GM18951 (cell line): ENCODE measurements around the gene NR0B2.

ENCODE experiments used
- POLR2A ChIP-seq: IDR thresholded peaks from 4 replicates; pipeline ENCODE4 v1.6.1; 2011; ENCODE audit warnings: mild to moderate bottlenecking; ENCODE audit not compliant: insufficient read length, insufficient read depth; ENCODE audit errors: extremely low read depth
- in situ Hi-C: fragments of 300-500 bp; cut with MboI; formaldehyde crosslinking; loops from one replicate; pipeline ENCODE4 v1.12.0; 2022; ENCODE audit warnings: low sequenced_read_pairs, mixed read lengths, inconsistent platforms; ENCODE audit not compliant: unreplicated experiment

NR0B2 gene

DNA sequence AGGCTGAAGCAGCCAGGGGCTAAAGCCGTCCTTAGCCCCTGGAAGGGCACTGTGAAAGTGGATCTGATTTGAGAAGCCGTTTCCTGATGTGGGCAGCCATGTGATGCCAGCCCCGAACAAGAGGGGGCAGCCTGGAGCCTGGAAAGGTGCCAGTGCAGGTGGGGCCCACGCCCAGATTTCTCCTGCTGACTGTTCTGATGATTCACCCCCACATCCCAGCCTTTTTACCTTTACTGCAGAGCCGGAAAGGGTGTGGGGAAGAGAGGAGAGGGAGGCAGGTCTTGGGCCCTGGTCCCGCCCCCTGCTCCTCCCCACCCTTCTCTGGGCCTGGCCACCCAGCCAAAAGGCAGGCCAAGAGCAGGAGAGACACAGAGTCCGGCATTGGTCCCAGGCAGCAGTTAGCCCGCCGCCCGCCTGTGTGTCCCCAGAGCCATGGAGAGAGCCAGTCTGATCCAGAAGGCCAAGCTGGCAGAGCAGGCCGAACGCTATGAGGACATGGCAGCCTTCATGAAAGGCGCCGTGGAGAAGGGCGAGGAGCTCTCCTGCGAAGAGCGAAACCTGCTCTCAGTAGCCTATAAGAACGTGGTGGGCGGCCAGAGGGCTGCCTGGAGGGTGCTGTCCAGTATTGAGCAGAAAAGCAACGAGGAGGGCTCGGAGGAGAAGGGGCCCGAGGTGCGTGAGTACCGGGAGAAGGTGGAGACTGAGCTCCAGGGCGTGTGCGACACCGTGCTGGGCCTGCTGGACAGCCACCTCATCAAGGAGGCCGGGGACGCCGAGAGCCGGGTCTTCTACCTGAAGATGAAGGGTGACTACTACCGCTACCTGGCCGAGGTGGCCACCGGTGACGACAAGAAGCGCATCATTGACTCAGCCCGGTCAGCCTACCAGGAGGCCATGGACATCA lies 50.7 kb downstream of the NR0B2 start, which contains the start of gene SFN:
Gene SFN (plus strand): TSS at position 369 of the 904 bp plus-strand sequence. CDS start 64 bp downstream, at position 433.
- TF ChIP-seq POLR2A: no peak
- in situ Hi-C loops: no loop called here

GRCh38 chr1:26861889-26862378 lies 51.8 kb downstream of the NR0B2 start:
- no peak for TF ChIP-seq POLR2A
- in situ Hi-C loops: no loop called here
